Panc1 (cell line): Measurements from ENCODE around the gene CD226.

Source experiments
- CTCF ChIP-seq: fragments of 450-650 bp; IDR thresholded peaks from 2 replicates; pipeline ENCODE4 v1.5.1; 2017; ENCODE audit warnings: mild to moderate bottlenecking
- POLR2AphosphoS5 ChIP-seq: IDR thresholded peaks from 2 replicates; pipeline ENCODE4 v1.6.1; 2012; ENCODE audit warnings: mild to moderate bottlenecking, low read depth, low read length, moderate library complexity
- REST ChIP-seq, 2 experiments: IDR thresholded peaks; 2 replicates each; pipeline ENCODE4 v1.6.1; 2011 to 2012; ENCODE audit warnings: low read depth in 2 of 2, control low read depth in 1 of 2, low read length in 1 of 2, mild to moderate bottlenecking in 1 of 2, moderate library complexity in 1 of 2; ENCODE audit not compliant: insufficient read depth in 1 of 2
- SIN3A ChIP-seq: IDR thresholded peaks from 2 replicates; pipeline ENCODE4 v1.6.1; 2012; ENCODE audit warnings: low read depth, mild to moderate bottlenecking, low read length, moderate library complexity, borderline replicate concordance; ENCODE audit not compliant: insufficient read depth
- TCF7L2 ChIP-seq: IDR thresholded peaks from 2 replicates; pipeline ENCODE4 v1.6.1; 2011; ENCODE audit warnings: mild to moderate bottlenecking, low read depth, low read length, inconsistent platforms

GRCh38 chr18:69804776-69805501 is 142.7 kb downstream of the CD226 start:
- no peak for TF ChIP-seq CTCF
- no peak for TF ChIP-seq REST (IDR thresholded peaks at IDR 0.05; ENCODE audit: insufficient read depth in 1 of 2, low read depth in 2 of 2, low read length in 1 of 2)
- no peak for TF ChIP-seq POLR2AphosphoS5
- TF ChIP-seq SIN3A = no peak
- TF ChIP-seq TCF7L2 = no peak
